Hematopoietic multipotent progenitor cell treated with erythropoietin and hydrocortisone succinate and interleukin-3 and kit ligand, for 17 days (in vitro differentiated cells): Measurements from ENCODE around the gene MYO16.
"Not testable (repeated sequence)": the region's sequence is repeated elsewhere in the genome, so short reads cannot be mapped to it uniquely, and the experiment has no call there.

Source experiments
- DNase-seq: peaks from one replicate; pipeline ENCODE4 v3.0.0-alpha.2; 2015; ENCODE audit warnings: low spot score

Gene MYO16

GRCh38 chr13:108742701-108743451 is 113.5 kb downstream of the MYO16 start:
- no peak for DNase-seq

GRCh38 chr13:108743522-108743921 is 114.1 kb downstream of the MYO16 start:
- DNase-seq, result no peak

- no peak for DNase-seq
Observed at GRCh38 chr13:108747843-108748242, 118.4 kb downstream of the MYO16 start.

- no peak for DNase-seq
Observed at GRCh38 chr13:108752276-108752675, 122.9 kb downstream of the MYO16 start.

- DNase-seq, result no peak
Observed at GRCh38 chr13:108755083-108755482, 125.7 kb downstream of the MYO16 start.

GRCh38 chr13:108760129-108760528 is 130.7 kb downstream of the MYO16 start:
- DNase-seq, result no peak

GRCh38 chr13:108760541-108760940 is 131.1 kb downstream of the MYO16 start:
- DNase-seq, result no peak

- no peak for DNase-seq
Observed at GRCh38 chr13:108768035-108768434, 138.6 kb downstream of the MYO16 start.

- DNase-seq, result no peak
Observed at GRCh38 chr13:108769213-108770070, 140.0 kb downstream of the MYO16 start.

- DNase-seq, result no peak
Observed at GRCh38 chr13:108775597-108775996, 146.2 kb downstream of the MYO16 start.

- DNase-seq, result no peak
Observed at GRCh38 chr13:108776650-108777049, 147.2 kb downstream of the MYO16 start.

GRCh38 chr13:108777421-108778420 is 148.3 kb downstream of the MYO16 start:
- DNase-seq, result no peak

- no peak for DNase-seq
Observed at GRCh38 chr13:108779308-108779707, 149.9 kb downstream of the MYO16 start.

GRCh38 chr13:108780706-108781105 is 151.3 kb downstream of the MYO16 start:
- no peak for DNase-seq

- no peak for DNase-seq
Observed at GRCh38 chr13:108781312-108781711, 151.9 kb downstream of the MYO16 start.

- not testable (repeated sequence) for DNase-seq
Observed at GRCh38 chr13:108782480-108782879, 153.1 kb downstream of the MYO16 start.

GRCh38 chr13:108785844-108786243 is 156.4 kb downstream of the MYO16 start:
- no peak for DNase-seq

GRCh38 chr13:108786456-108787200 is 157.2 kb downstream of the MYO16 start:
- no peak for DNase-seq

GRCh38 chr13:108787700-108788414 is 158.4 kb downstream of the MYO16 start:
- DNase-seq, result no peak

- no peak for DNase-seq
Observed at GRCh38 chr13:108789476-108789875, 160.1 kb downstream of the MYO16 start.

- no peak for DNase-seq
Observed at GRCh38 chr13:108795841-108796240, 166.4 kb downstream of the MYO16 start.
